GM21515 (cell line): ENCODE data around the gene IFRD2.
"Not testable (repeated sequence)": the region's sequence is repeated elsewhere in the genome, so short reads cannot be mapped to it uniquely, and the experiment has no call there.

Source experiments
- ATAC-seq: cut with Tn5 transposase; IDR thresholded peaks from one replicate; pipeline ENCODE4 v1.9.1; 2021; ENCODE audit not compliant: unreplicated experiment

Gene IFRD2

DNA sequence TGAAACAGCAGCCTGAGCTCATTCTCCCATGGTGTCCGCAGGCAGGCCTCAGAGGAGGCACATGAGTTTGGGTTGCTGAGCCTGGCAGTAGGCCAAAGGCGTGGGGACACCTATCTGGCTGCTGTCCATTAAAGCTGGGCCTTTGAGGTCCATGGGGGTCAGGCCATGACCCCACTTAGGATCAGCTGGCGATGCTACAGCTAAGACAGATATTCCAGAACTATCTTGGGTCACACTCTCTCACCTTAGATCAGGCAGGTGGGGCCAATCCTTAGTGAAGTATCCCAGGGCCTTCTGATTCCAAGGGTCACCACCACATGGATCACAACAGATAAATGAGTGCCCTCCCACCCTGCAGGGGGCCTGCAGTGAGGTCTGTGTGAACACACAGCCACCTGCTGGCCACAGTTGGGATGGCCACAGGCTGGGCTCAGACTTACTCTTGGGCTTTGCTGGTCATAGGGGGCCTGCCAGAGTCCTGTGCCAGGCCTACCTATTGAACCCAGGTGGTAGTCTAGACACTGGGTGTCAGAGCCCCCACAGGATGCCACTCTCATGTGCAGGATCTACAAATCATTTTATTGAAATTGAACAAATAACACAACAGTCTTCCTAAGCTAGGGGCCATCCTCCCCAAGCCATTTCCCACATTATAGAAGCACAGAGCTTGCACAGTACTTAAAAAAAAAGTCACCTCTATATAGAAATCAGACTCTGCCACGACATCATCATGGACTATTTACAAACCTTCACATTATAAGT lies 32.3 kb upstream of the IFRD2 start:
- ATAC-seq, result no peak

DNA sequence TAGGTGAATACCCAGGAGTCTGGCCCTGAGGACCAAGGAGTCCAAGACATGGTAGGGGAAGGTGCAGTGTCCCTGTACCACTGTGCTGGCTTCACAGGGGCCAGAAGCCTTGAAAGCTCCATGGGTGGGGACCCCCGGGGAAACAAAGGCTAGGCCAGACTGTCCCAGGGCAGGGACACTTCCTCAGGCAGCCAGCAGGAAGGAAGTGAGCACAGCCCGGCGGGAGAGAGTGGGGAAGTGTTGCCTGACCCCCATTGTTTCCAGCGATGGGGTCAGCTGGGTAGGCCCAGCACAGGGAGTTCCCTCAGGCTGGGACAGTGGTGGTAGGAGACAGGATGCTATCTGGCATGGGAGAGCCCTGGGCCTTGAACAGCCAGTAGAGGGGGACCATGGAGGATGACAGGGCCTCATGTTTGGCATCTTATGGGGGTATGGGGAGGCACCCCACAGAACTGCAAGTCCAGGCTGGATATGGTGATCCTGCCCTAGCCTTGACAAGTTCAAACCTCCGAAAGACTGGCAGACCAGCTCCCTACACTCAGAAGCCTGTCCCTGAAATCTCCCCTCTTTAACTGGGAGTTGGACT lies 31.5 kb upstream of the IFRD2 start:
- ATAC-seq, result no peak

DNA sequence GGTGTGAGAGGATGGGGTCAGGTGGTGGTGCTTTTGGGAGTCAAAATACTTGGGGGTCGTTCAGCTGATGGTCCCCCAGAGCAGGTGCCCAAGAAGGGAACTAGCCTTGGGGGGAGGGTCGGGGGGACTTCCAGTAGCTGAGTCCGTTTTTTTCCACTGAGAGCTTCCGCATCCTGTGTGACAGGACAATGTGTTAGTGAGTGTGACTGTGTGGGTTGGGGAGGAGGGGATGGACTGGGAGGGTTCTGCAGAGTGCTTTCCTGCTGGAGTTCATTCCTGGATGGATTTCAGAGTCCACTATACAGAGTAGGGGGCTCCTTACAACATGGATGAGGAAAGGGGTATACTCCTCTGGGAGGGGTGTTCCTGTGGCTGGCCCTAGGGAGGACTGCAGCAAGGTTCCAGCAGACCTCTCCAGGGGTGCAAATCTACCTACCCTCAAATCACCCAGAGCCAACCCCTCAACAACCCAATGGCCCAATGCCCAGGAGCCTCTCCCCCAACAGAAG lies 30.9 kb upstream of the IFRD2 start:
- no peak for ATAC-seq

DNA sequence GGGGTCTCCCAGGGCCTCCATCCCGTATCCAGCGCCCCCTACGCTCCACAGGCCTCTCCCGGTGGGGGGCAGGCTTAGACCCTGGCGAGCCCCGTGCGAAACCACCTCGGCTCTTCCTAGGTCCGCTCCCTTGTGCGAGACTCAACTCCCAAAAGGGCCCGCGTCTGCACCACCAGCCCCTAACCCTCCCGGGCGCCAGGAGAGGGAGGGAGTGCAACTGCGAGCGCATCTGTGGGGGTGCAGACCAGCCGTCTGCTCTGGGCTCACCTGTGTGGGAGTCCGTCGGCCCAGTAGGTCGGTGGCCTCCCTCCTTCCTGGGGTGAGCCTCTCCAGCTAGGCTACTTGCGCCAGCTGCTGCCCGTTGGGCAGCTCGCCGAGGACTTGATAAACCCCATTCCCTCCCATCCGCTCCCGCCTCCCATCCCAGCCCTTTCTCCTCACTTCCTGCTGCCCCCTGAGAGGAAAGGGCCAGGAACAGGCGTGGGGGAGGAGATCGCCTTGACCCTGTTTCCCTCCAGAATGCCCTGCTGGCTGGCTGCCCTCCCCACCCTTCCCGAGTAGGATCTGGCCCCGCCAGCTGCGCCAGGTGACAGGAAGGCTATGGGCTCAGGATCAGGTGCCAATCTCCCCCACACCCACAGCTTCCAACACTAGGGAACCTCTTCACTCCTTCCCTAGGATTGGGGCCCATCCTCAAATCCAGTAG lies 30.3 kb upstream of the IFRD2 start, which contains the start of gene HYAL2:
Gene HYAL2 (minus strand): TSS at position 360 of the 706 bp plus-strand sequence. CDS start 2,256 bp downstream, outside the sequence.
- no peak for ATAC-seq

DNA sequence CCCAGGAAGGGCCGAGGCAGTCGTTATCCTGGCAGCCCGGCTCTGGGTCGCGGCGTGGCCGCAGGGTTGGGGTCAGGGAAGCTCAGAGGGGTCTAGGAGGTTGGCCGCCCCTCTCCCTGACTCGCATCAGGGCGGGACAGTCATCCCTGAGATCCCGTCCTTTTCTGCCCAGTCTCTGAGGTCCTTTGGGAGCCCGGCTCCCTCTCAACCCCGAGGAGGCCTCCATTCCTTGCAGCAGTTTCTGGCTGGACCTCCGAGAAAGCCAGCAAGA lies 29.8 kb upstream of the IFRD2 start:
- ATAC-seq, result no peak

GRCh38 chr3:50321336-50322114 lies 29.3 kb upstream of the IFRD2 start:
- ATAC-seq, result peak; percentile 70

- ATAC-seq, result peak; percentile 51
Measured at GRCh38 chr3:50320853-50321335, 28.7 kb upstream of the IFRD2 start.

GRCh38 chr3:50319894-50320625 lies 27.8 kb upstream of the IFRD2 start:
- no peak for ATAC-seq

DNA sequence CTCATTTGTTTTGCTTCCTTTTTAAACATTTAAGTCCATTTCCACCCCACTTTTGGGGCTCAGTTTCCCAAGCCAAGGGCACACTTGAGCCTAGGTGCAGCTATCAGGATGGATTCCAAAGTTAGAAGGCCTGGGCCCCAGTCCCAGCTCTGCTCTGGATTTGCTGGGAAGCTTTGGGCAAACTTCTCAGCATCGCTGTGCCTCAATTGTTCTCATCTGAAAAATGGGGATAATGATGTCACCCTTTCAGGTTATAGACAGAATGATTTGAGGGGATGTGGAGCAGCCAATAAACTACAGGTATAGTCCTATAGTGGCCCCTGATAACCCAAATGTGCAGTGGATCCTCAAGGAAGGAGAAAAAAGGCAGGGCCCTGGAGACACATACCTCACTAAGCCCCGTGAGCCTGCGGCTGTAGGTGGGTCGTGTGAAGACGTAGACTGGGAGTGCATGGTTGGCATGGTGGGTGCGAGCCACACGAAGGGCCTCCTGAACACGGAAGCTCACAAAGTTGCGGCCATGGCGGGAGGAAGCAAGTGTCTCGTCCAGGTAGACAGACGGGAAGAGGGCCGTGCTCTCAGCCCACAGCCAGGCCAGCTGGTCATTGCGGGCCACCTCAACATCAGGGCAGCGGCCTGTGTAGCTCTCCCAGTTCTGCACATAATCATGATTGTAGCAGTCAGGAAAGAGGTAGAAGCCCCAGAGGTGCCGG lies 27.1 kb upstream of the IFRD2 start:
- ATAC-seq, result no peak

DNA sequence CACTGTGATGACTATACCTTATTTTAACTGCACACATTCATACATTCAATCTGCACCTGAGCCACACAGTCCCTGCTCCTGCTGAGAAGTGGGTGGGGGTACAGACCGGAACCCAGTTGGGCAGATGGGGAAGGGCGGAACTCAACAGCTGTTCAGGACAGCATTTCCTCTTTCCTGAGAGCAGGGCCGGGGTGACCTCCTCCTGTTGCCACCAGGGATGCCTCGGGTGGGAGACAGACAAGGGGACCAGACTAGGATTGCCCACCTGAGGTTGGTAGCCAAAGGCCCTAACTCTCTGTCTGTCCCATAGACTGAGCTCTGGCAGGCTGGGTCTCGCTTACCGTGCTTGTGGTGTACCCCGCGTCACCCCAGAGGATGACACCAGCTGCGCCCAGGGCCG lies 26.4 kb upstream of the IFRD2 start:
- ATAC-seq, result no peak

DNA sequence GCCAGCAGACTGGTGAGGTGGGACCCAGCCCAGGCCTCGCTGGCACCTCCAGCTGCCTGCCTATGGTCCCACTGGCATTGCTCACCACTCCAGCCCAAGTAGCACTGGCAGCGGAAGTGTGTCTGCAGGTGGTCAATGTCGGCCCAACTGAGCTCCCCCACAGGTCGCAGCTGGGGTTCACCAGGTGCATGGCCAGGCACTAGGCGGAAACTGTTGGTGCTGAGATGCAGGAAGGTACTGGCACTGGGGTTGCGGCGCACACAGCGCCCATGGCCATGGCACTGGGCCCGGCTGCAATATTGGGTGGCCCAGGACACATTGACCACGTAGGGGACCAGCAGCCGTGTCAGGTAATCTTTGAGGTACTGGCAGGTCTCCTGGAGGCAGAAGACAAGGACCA lies 25.9 kb upstream of the IFRD2 start:
- no peak for ATAC-seq

DNA sequence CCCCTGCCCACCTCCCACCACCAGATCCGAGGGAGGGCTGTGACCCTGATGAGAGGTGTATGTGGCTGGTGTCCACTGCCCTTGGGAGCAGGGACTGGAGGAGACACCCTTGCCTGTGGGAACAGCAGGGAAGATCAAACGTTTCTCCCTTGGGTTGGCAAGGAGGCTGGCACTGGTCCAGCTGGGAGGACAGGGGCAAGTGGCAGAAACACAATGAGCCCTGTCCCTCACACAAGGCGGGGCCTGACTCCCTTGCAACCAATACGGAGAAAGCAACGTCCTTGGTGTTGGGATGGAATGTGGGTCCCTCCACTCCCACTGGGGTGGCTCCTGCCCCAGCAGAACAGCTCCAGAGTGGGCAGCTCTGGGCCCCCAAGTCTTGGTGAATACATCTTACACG lies 25.1 kb upstream of the IFRD2 start:
- ATAC-seq, result no peak

GRCh38 chr3:50316657-50317242 lies 24.5 kb upstream of the IFRD2 start:
- ATAC-seq, result no peak

- ATAC-seq, result no peak
Measured at GRCh38 chr3:50314816-50315215, 22.6 kb upstream of the IFRD2 start.

GRCh38 chr3:50314342-50314741 lies 22.1 kb upstream of the IFRD2 start:
- ATAC-seq, result no peak

GRCh38 chr3:50312041-50312440 lies 19.8 kb upstream of the IFRD2 start:
- not testable (repeated sequence) for ATAC-seq

DNA sequence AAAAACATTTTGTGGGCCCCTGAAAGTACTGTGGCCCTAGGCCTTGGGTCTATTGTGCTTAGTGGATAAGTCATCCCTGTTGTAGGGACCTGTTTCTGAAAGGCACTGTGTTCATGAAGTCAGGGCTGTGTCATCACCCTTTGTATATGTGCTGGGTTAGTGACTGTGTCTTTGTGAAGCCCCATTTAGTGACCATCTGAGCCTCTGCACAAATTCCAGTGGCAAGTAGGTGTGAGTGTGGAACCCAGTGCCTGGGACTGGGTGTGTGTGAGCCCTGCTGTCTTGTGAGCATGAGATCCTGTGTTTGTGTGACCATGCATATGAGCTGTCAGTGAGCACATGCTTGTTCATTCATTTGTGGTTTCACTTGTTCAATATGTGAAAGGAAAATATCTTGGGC lies 12.4 kb upstream of the IFRD2 start:
- ATAC-seq, result no peak

- ATAC-seq, result no peak
Measured at GRCh38 chr3:50303013-50303815, 11.0 kb upstream of the IFRD2 start, which contains the start of gene HYAL1. HYAL1 (minus strand) TSS chr3:50303574; CDS start chr3:50302956, 618 bp downstream.
